Hepatic stellate cell (primary cell): ENCODE results near the gene TXNDC11.
"Not testable (repeated sequence)": the region's sequence is repeated elsewhere in the genome, so short reads cannot be mapped to it uniquely, and the experiment has no call there.

Experiments
- DNase-seq: peaks from one replicate; pipeline ENCODE4 v3.0.0; 2011; ENCODE audit warnings: low spot score

Gene TXNDC11

GRCh38 chr16:11742536-11743307 is at the start of gene TXNDC11:
TSS of gene TXNDC11 (minus strand) at chr16:11742857. CDS start at chr16:11742730, 127 bp downstream.
- DNase-seq, result peak; percentile 94

GRCh38 chr16:11791144-11791828 is 48.6 kb upstream of the TXNDC11 start:
- no peak for DNase-seq

GRCh38 chr16:11788914-11789313 is 46.3 kb upstream of the TXNDC11 start:
- no peak for DNase-seq

- DNase-seq, result not testable (repeated sequence)
Measured at GRCh38 chr16:11784980-11785599, 42.4 kb upstream of the TXNDC11 start.

GRCh38 chr16:11784381-11784780 is 41.7 kb upstream of the TXNDC11 start:
- DNase-seq, result not testable (repeated sequence)

GRCh38 chr16:11784038-11784369 is 41.3 kb upstream of the TXNDC11 start:
- no peak for DNase-seq

GRCh38 chr16:11783319-11784037 is 40.8 kb upstream of the TXNDC11 start:
- DNase-seq, result no peak

- DNase-seq, result no peak
Measured at GRCh38 chr16:11781773-11782172, 39.1 kb upstream of the TXNDC11 start.

- DNase-seq, result no peak
Measured at GRCh38 chr16:11780991-11781680, 38.5 kb upstream of the TXNDC11 start.

GRCh38 chr16:11779074-11779473 is 36.4 kb upstream of the TXNDC11 start:
- DNase-seq, result no peak

GRCh38 chr16:11774065-11774626 is 31.5 kb upstream of the TXNDC11 start:
- no peak for DNase-seq

GRCh38 chr16:11768849-11769248 is 26.2 kb upstream of the TXNDC11 start:
- no peak for DNase-seq

GRCh38 chr16:11762431-11762830 is 19.8 kb upstream of the TXNDC11 start:
- no peak for DNase-seq

GRCh38 chr16:11759997-11760396 is 17.3 kb upstream of the TXNDC11 start:
- no peak for DNase-seq

GRCh38 chr16:11759163-11759834 is 16.6 kb upstream of the TXNDC11 start:
- no peak for DNase-seq

GRCh38 chr16:11757671-11758545 is 15.3 kb upstream of the TXNDC11 start:
- peak; percentile 38 for DNase-seq

GRCh38 chr16:11756248-11756647 is 13.6 kb upstream of the TXNDC11 start:
- no peak for DNase-seq

GRCh38 chr16:11755022-11755760 is 12.5 kb upstream of the TXNDC11 start:
- DNase-seq, result no peak

GRCh38 chr16:11752856-11753255 is 10.2 kb upstream of the TXNDC11 start:
- no peak for DNase-seq
